ENCODE data around the gene C6orf47. TPM values are rescaled to one million over a fixed set of nuclear protein-coding genes. Genes with fewer than 3 reads are reported as not detected.

C6orf47 gene
- total and polyA plus RNA-seq, 2 of the 13 experiments (the other 11 are each of a cell fraction or from before 2014, with no cell fraction given) = 1.7 to 18.1 TPM

GRCh38 chr6:31620586-31621319, 39.8 kb downstream of the C6orf47 start, which contains the start of gene PRRC2A (continued):
- no peak for TF ChIP-seq LRRFIP1 (CRISPR knock-in tag; conservative IDR thresholded peaks at IDR 0.05)
- peak; percentile 58; the same call in 1 of the 2 replicates for TF ChIP-seq ZSCAN22 (CRISPR knock-in tag; IDR thresholded peaks at IDR 0.05)
- no peak for TF ChIP-seq AFF4 (CRISPR knock-in tag; IDR thresholded peaks at IDR 0.05)
- no peak for TF ChIP-seq ZFP36L1 (CRISPR knock-in tag; IDR thresholded peaks at IDR 0.05)
- peak; percentile 42; the same call in 1 of the 2 replicates for TF ChIP-seq ARID2 (CRISPR knock-in tag; IDR thresholded peaks at IDR 0.05; ENCODE audit: borderline replicate concordance)
- no peak for TF ChIP-seq GRHL1 (CRISPR knock-in tag; conservative IDR thresholded peaks at IDR 0.05)
- TF ChIP-seq ASH2L (IDR thresholded peaks at IDR 0.05; ENCODE audit: insufficient read length, low read depth, low read length) = peak; percentile 80
- TF ChIP-seq ZNF337 (CRISPR knock-in tag; IDR thresholded peaks at IDR 0.05; ENCODE audit: borderline replicate concordance, low read depth) = no peak
- TF ChIP-seq MXD1 (CRISPR knock-in tag; IDR thresholded peaks at IDR 0.05) = no peak
- peak; percentile 81; the same call in 1 of the 2 replicates for TF ChIP-seq ZNF891 (CRISPR knock-in tag; IDR thresholded peaks at IDR 0.05)
- TF ChIP-seq ZNF513 (CRISPR knock-in tag; conservative IDR thresholded peaks at IDR 0.05) = no peak
- TF ChIP-seq ZBTB8A (CRISPR knock-in tag; IDR thresholded peaks at IDR 0.05; ENCODE audit: borderline replicate concordance, low read depth) = no peak
- TF ChIP-seq ZNF674 (CRISPR knock-in tag; IDR thresholded peaks at IDR 0.05; ENCODE audit: low read depth) = 0 out of 2 replicates have a peak, but pooled peaks have one; percentile 65
- TF ChIP-seq ZNF75D (CRISPR knock-in tag; IDR thresholded peaks at IDR 0.05; ENCODE audit: borderline replicate concordance) = no peak; the same call in 1 of the 2 replicates
- TF ChIP-seq RFXAP (CRISPR knock-in tag; IDR thresholded peaks at IDR 0.05; ENCODE audit: borderline replicate concordance) = no peak; the same call in 1 of the 2 replicates
- no peak for TF ChIP-seq HOMEZ (CRISPR knock-in tag; IDR thresholded peaks at IDR 0.05; ENCODE audit: low read depth)

Measured in HepG2 (cell line).